OCI-LY3 (cell line): Measurements from ENCODE around the gene USP21.
A peak's percentile ranks its signal among the peaks of the same experiment; 100 is the strongest.

ENCODE experiments used
- H2AFZ ChIP-seq: fragments of 200-600, 300-600 bp; shearing (Covaris generic); 2 replicates; pipeline ENCODE4 v1.6.0; 2014; ENCODE audit warnings: antibody characterized with exemption, low read depth, low read length
- H3K27ac ChIP-seq: fragments of 200-600, 300-600 bp; sonication (generic); 2 replicates; pipeline ENCODE4 v1.5.1; 2014; ENCODE audit warnings: mild to moderate bottlenecking, low read length, moderate library complexity, mixed read lengths
- H3K27me3 ChIP-seq: fragments of 200-600, 300-600 bp; sonication (generic); 2 replicates; pipeline ENCODE4 v1.6.1; 2014; ENCODE audit warnings: low read depth, low read length, mixed read lengths
- H3K36me3 ChIP-seq: fragments of 200-600, 300-600 bp; sonication (generic); replicated peaks from 2 replicates; pipeline ENCODE3; 2014; ENCODE audit warnings: low read depth, low read length, mixed read lengths
- H3K4me1 ChIP-seq: fragments of 300-600, 200-600 bp; sonication (generic); 2 replicates; pipeline ENCODE4 v1.6.1; 2014; ENCODE audit warnings: low read length, mixed read lengths
- H3K4me2 ChIP-seq: fragments of 200-600, 300-600 bp; sonication (generic); 2 replicates; pipeline ENCODE4 v1.6.1; 2014; ENCODE audit warnings: low read length, mixed read lengths
- H3K4me3 ChIP-seq: fragments of 300-600, 200-600 bp; sonication (generic); 2 replicates; pipeline ENCODE4 v1.5.1; 2014; ENCODE audit warnings: antibody characterized with exemption, mild to moderate bottlenecking, low read length, moderate library complexity
- H3K79me2 ChIP-seq: fragments of 300-600, 200-600 bp; shearing (Covaris generic); 2 replicates; pipeline ENCODE4 v1.6.1; 2014; ENCODE audit warnings: mild to moderate bottlenecking, low read length, mixed read lengths
- H3K9ac ChIP-seq: fragments of 300-600, 200-600 bp; shearing (Covaris generic); 2 replicates; pipeline ENCODE4 v1.6.0; 2014; ENCODE audit warnings: mild to moderate bottlenecking, low read length, moderate library complexity
- H3K9me3 ChIP-seq: fragments of 200-600, 300-600 bp; shearing (Covaris generic); 2 replicates; pipeline ENCODE4 v1.6.1; 2014; ENCODE audit warnings: low read length, mixed read lengths; ENCODE audit not compliant: insufficient read depth
- H4K20me1 ChIP-seq: fragments of 200-600, 300-600 bp; sonication (generic); 2 replicates; pipeline ENCODE4 v1.6.1; 2016; ENCODE audit warnings: low read length, mixed read lengths; ENCODE audit not compliant: insufficient read depth
- CTCF ChIP-seq: fragments of 200-600, 300-600 bp; sonication (generic); IDR thresholded peaks from 2 replicates; pipeline ENCODE4 v1.5.1; 2014; ENCODE audit warnings: antibody characterized with exemption, low read length, low read depth
- EZH2phosphoT487 ChIP-seq: fragments of 200-600 bp; shearing (Covaris generic); IDR thresholded peaks from 2 replicates; pipeline ENCODE4 v1.6.1; 2018; ENCODE audit warnings: antibody characterized with exemption, mixed run types, low read depth

The USP21 gene

GRCh38 chr1:161195171-161195570 lies 35.9 kb downstream of the USP21 start:
- Histone ChIP-seq H3K9me3 (no peaks in the 10 kb centered on the region), H3K4me1 (peaks cover 32% of the 10 kb centered on the region), H3K27me3 (no peaks in the 10 kb centered on the region), H3K4me2 (peak overlapping the region; percentile 67), H3K36me3 (no peaks in the 10 kb centered on the region), H3K4me3 (peak overlapping the region; percentile 41), H3K27ac (peak overlapping the region; percentile 64), H2AFZ (peak overlapping the region; percentile 60; the same call in 1 of the 2 replicates), H3K79me2 (no peaks in the 10 kb centered on the region), H3K9ac (peak overlapping the region; percentile 22; the same call in 1 of the 2 replicates), H4K20me1 (no peaks in the 10 kb centered on the region)
- TF ChIP-seq EZH2phosphoT487, result no peak
- TF ChIP-seq CTCF, result no peak

GRCh38 chr1:161196111-161196510 lies 36.8 kb downstream of the USP21 start:
- no peaks in the 10 kb centered on the region for H3K36me3 ChIP-seq
- H3K4me1 ChIP-seq, result peaks cover 42% of the 10 kb centered on the region
- no peaks in the 10 kb centered on the region for H4K20me1 ChIP-seq
- no peak overlapping the region for H2AFZ ChIP-seq
- no peaks in the 10 kb centered on the region for H3K27me3 ChIP-seq
- H3K9ac ChIP-seq, result no peak overlapping the region
- no peak for TF ChIP-seq EZH2phosphoT487
- no peaks in the 10 kb centered on the region for H3K9me3 ChIP-seq
- no peak overlapping the region for H3K4me2 ChIP-seq
- no peaks in the 10 kb centered on the region for H3K79me2 ChIP-seq
- no peak overlapping the region for H3K27ac ChIP-seq
- no peak overlapping the region for H3K4me3 ChIP-seq

- no peak overlapping the region for H3K4me3 ChIP-seq
- H3K79me2 ChIP-seq, result no peaks in the 10 kb centered on the region
- peaks cover 48% of the 10 kb centered on the region for H3K4me1 ChIP-seq
- TF ChIP-seq CTCF, result no peak
- TF ChIP-seq EZH2phosphoT487, result no peak
- H3K27me3 ChIP-seq, result no peaks in the 10 kb centered on the region
- H3K9me3 ChIP-seq, result no peaks in the 10 kb centered on the region
- no peak overlapping the region for H3K27ac ChIP-seq
- no peak overlapping the region for H3K4me2 ChIP-seq
- H2AFZ ChIP-seq, result no peak overlapping the region
- H3K36me3 ChIP-seq, result no peaks in the 10 kb centered on the region
- H4K20me1 ChIP-seq, result no peaks in the 10 kb centered on the region
- no peak overlapping the region for H3K9ac ChIP-seq
Observed at GRCh38 chr1:161196521-161197451, 37.5 kb downstream of the USP21 start.

- Histone ChIP-seq H3K36me3 (no peaks in the 10 kb centered on the region), H3K4me3 (no peak overlapping the region), H3K79me2 (peaks cover 5% of the 10 kb centered on the region), H3K4me2 (no peak overlapping the region), H3K27me3 (no peaks in the 10 kb centered on the region), H4K20me1 (no peaks in the 10 kb centered on the region), H3K9me3 (no peaks in the 10 kb centered on the region), H2AFZ (no peak overlapping the region), H3K4me1 (peaks cover 43% of the 10 kb centered on the region), H3K27ac (no peak overlapping the region), H3K9ac (no peak overlapping the region)
- TF ChIP-seq EZH2phosphoT487 (no peak), CTCF (no peak)
Observed at GRCh38 chr1:161197560-161198193, 38.4 kb downstream of the USP21 start.
